Sigmoid colon (tissue), 7 donors: Measurements from ENCODE around the gene CALCR. TPM values are rescaled to one million over a fixed set of nuclear protein-coding genes. Genes with fewer than 3 reads are reported as not detected.

Experiments
- DNase-seq: peaks from one replicate; pipeline ENCODE4 v3.0.0-alpha.2; 2019
- H3K27ac ChIP-seq, 4 donors: fragments of 200-600 bp; sonication (generic); one replicate each; pipeline ENCODE4 v1.5.1; 2016 to 2019; ENCODE audit warnings: mild to moderate bottlenecking in 1 of 4
- H3K27me3 ChIP-seq, 3 donors: fragments of 200-600 bp; sonication (generic); one replicate each; pipeline ENCODE4 v1.5.1; 2019; ENCODE audit warnings: mild to moderate bottlenecking in 1 of 3
- H3K36me3 ChIP-seq, 4 donors: fragments of 200-600 bp; sonication (generic); one replicate each; pipeline ENCODE4 v1.5.1; 2016 to 2019
- H3K4me1 ChIP-seq, 4 donors: fragments of 200-600 bp; sonication (generic); one replicate each; pipeline ENCODE4 v1.5.1; 2017 to 2019
- H3K4me3 ChIP-seq, 4 donors: fragments of 200-600 bp; sonication (generic); one replicate each; pipeline ENCODE4 v1.5.1; 2017 to 2019; ENCODE audit warnings: mild to moderate bottlenecking in 2 of 4, moderate library complexity in 1 of 4
- H3K9me3 ChIP-seq, 4 donors: fragments of 200-600 bp in 3 of 4; sonication (generic) in 3 of 4; one replicate each; pipeline versions ENCODE4 v1.5.1 to v1.6.1; 2013 to 2019
- EP300 ChIP-seq, 4 donors: sonication (generic); formaldehyde crosslinking; IDR thresholded peaks; one replicate each; pipeline ENCODE4 v1.6.1; 2017; ENCODE audit warnings: antibody characterized with exemption in 4 of 4
- POLR2A ChIP-seq, 2 donors: fragments of 450-650 bp; IDR thresholded peaks; one replicate each; pipeline ENCODE4 v1.6.1; 2016; ENCODE audit warnings: antibody characterized with exemption in 2 of 2, mild to moderate bottlenecking in 2 of 2, moderate library complexity in 2 of 2
- POLR2AphosphoS5 ChIP-seq, 4 donors: sonication (generic); formaldehyde crosslinking; IDR thresholded peaks; one replicate each; pipeline ENCODE4 v1.6.1; 2017; ENCODE audit warnings: antibody characterized with exemption in 4 of 4
- WGBS, 2 donors: extraction: QIAGEN DNeasy Blood & Tissue Kit; methylation state at CpG; one replicate each; pipeline ENCODE4 v1.1.7; 2013; 5-methylcytosine and 5-hydroxymethylcytosine counted together
- intact Hi-C: fragments of 100-400 bp; cut with DNase I; formaldehyde crosslinking; loops from one replicate; pipeline ENCODE4 v1.15.1; 2023
- polyA plus RNA-seq, 3 donors: library from polyadenylated mRNA; stranded (reverse); fragments of 200-250 nt; gene quantifications; one replicate each; pipeline ENCODE4 v1.2.3, GENCODE V29; 2013
- total RNA-seq, 4 donors: library from RNA; depleted of rRNA; stranded (reverse); fragments of >200 nt; gene quantifications; one replicate each; pipeline ENCODE4 v1.1.0, GENCODE V29; 2016
- TF ChIP-seq, protein P1 (sequence below), 4 experiments: fragments of 450-650 bp in 3 of 4; fragments of 200-600 bp in 1 of 4; IDR thresholded peaks; one replicate each; pipeline ENCODE4 v1.5.1; 2016 to 2019; ENCODE audit warnings: antibody characterized with exemption in 4 of 4, mild to moderate bottlenecking in 3 of 4, moderate library complexity in 2 of 4
- donor health status: healthy with polysubstance abuse.
- donor health status: Bipolar disorder and iron deficiency.
- donor health status: healthy.

The CALCR gene
- total and polyA plus RNA-seq, 7 donors = 0.03 TPM; not detected in 6

GRCh38 chr7:93569189-93569588 is 5.3 kb downstream of the CALCR start:
- no peak for DNase-seq
- Histone ChIP-seq H3K27ac (no peak overlapping the region), H3K27me3 (peaks cover 0 to 10% (median 4%) of the 10 kb centered on the region in 3 donors), H3K36me3 (no peaks in the 10 kb centered on the region), H3K4me3 (no peak overlapping the region), H3K4me1 (peaks cover 0 to under 1% (median under 1%) of the 10 kb centered on the region in 4 donors), H3K9me3 (no peaks in the 10 kb centered on the region)
- 89 to 96% methylated on average over 2 of the region's 2 CpGs for WGBS, 2 donors
- intact Hi-C loops = no loop called here
- TF ChIP-seq POLR2AphosphoS5 (IDR thresholded peaks at IDR 0.05) (no peak), POLR2A (IDR thresholded peaks at IDR 0.05) (no peak), EP300 (IDR thresholded peaks at IDR 0.05) (no peak)
- TF ChIP-seq, protein P1, sequence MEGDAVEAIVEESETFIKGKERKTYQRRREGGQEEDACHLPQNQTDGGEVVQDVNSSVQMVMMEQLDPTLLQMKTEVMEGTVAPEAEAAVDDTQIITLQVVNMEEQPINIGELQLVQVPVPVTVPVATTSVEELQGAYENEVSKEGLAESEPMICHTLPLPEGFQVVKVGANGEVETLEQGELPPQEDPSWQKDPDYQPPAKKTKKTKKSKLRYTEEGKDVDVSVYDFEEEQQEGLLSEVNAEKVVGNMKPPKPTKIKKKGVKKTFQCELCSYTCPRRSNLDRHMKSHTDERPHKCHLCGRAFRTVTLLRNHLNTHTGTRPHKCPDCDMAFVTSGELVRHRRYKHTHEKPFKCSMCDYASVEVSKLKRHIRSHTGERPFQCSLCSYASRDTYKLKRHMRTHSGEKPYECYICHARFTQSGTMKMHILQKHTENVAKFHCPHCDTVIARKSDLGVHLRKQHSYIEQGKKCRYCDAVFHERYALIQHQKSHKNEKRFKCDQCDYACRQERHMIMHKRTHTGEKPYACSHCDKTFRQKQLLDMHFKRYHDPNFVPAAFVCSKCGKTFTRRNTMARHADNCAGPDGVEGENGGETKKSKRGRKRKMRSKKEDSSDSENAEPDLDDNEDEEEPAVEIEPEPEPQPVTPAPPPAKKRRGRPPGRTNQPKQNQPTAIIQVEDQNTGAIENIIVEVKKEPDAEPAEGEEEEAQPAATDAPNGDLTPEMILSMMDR (IDR thresholded peaks at IDR 0.05) = no peak

- Histone ChIP-seq H3K4me3 (no peak overlapping the region), H3K9me3 (no peaks in the 10 kb centered on the region)
- intact Hi-C loops = no loop called here
These were observed 7.6 kb downstream of the CALCR start for GRCh38 chr7:93566876-93567275.

GRCh38 chr7:93563584-93563983 is 10.9 kb downstream of the CALCR start:
- no peaks in the 10 kb centered on the region for H3K4me1 ChIP-seq
- intact Hi-C loops = no loop called here
- H3K27me3 ChIP-seq = no peaks in the 10 kb centered on the region
- WGBS, 2 donors = 59 to 62% methylated on average over 6 of the region's 6 CpGs
- no peak for DNase-seq
- no peaks in the 10 kb centered on the region for H3K36me3 ChIP-seq
- H3K4me3 ChIP-seq = no peak overlapping the region
- H3K27ac ChIP-seq = no peak overlapping the region
- no peak for TF ChIP-seq POLR2AphosphoS5 (IDR thresholded peaks at IDR 0.05)
- TF ChIP-seq, protein P1 (IDR thresholded peaks at IDR 0.05) = no peak
- TF ChIP-seq POLR2A (IDR thresholded peaks at IDR 0.05) = no peak
- TF ChIP-seq EP300 (IDR thresholded peaks at IDR 0.05) = no peak
- no peaks in the 10 kb centered on the region for H3K9me3 ChIP-seq

More at GRCh38 chr7:93566876-93567275, 7.6 kb downstream of the CALCR start:
- TF ChIP-seq POLR2AphosphoS5 (IDR thresholded peaks at IDR 0.05) (no peak), EP300 (IDR thresholded peaks at IDR 0.05) (no peak), POLR2A (IDR thresholded peaks at IDR 0.05) (no peak)
- TF ChIP-seq, protein P1 (IDR thresholded peaks at IDR 0.05) = no peak
- no peaks in the 10 kb centered on the region for H3K36me3 ChIP-seq
- no peaks in the 10 kb centered on the region for H3K27me3 ChIP-seq
- H3K4me1 ChIP-seq = no peaks in the 10 kb centered on the region
- no peak for DNase-seq
- H3K27ac ChIP-seq = no peak overlapping the region

DNA sequence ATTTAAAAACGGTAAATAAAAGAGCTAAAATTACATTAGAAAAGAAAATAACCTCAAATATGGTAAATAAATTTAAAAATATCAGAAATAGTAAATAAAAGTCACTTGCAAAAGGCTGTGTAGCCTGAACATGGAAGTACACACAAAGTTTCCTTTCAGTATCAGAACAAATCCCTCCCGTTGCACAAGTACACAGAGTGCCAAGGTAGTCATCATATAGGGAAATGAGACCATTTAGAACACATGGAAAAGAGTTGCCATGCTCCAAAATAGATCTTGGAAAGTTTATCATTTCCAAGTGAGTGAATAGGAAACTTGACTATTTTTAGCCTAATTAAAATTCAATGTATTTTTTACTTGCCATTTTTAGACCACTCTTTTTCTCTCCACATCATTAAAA is 11.6 kb downstream of the CALCR start:
- no peak for DNase-seq
- no peak overlapping the region for H3K4me3 ChIP-seq
- TF ChIP-seq EP300 (IDR thresholded peaks at IDR 0.05) = no peak
- TF ChIP-seq POLR2A (IDR thresholded peaks at IDR 0.05) = no peak
- no peak for TF ChIP-seq POLR2AphosphoS5 (IDR thresholded peaks at IDR 0.05)
- TF ChIP-seq, protein P1 (IDR thresholded peaks at IDR 0.05) = no peak
- no peaks in the 10 kb centered on the region for H3K36me3 ChIP-seq
- H3K27me3 ChIP-seq = no peaks in the 10 kb centered on the region
- H3K4me1 ChIP-seq = no peaks in the 10 kb centered on the region
- 53 to 79% methylated on average over 2 of the region's 2 CpGs for WGBS, 2 donors
- H3K27ac ChIP-seq = no peak overlapping the region
- intact Hi-C loops = no loop called here
- no peaks in the 10 kb centered on the region for H3K9me3 ChIP-seq

- TF ChIP-seq, protein P1 (IDR thresholded peaks at IDR 0.05) = no peak
- TF ChIP-seq POLR2A (IDR thresholded peaks at IDR 0.05) = no peak
- no peak for TF ChIP-seq EP300 (IDR thresholded peaks at IDR 0.05)
- no peak for TF ChIP-seq POLR2AphosphoS5 (IDR thresholded peaks at IDR 0.05)
- intact Hi-C loops = no loop called here
- no peak overlapping the region for H3K27ac ChIP-seq
- H3K4me1 ChIP-seq = no peaks in the 10 kb centered on the region
- 73 to 86% methylated on average over 2 of the region's 2 CpGs for WGBS, 2 donors
- H3K4me3 ChIP-seq = no peak overlapping the region
- DNase-seq = no peak
- no peaks in the 10 kb centered on the region for H3K9me3 ChIP-seq
- no peaks in the 10 kb centered on the region for H3K36me3 ChIP-seq
- H3K27me3 ChIP-seq = no peaks in the 10 kb centered on the region
These were observed 12.4 kb downstream of the CALCR start for GRCh38 chr7:93562106-93562505.
